ENCODE results near the gene OR9Q1.

OR9Q1 gene

GRCh38 chr11:58179648-58180047 is 156.0 kb downstream of the OR9Q1 start:
- Histone ChIP-seq H3K4me1 (ENCODE audit: control insufficient read depth, insufficient read depth, low read length) (no peaks in the 10 kb centered on the region), H3K4me3 (ENCODE audit: low read depth, low read length) (no peak overlapping the region), H3K36me3 (ENCODE audit: control insufficient read depth in 2 of 2, insufficient read depth in 1 of 2, low read length in 2 of 2) (no peaks in the 10 kb centered on the region), H3K27ac (ENCODE audit: extremely low read depth, low read depth, low read length) (no peak overlapping the region), H3K9me3 (ENCODE audit: control insufficient read depth, insufficient read depth, low read depth, low read length) (no peaks in the 10 kb centered on the region)
- ChIA-PET POLR2A (no interaction called here), CTCF (interaction anchor here (0.6 to 1.4 kb wide), 2 partner anchors 107 to 373 kb away, joined by 3 to 5 read pairs; no protein-coding TSS in a partner anchor)
- TF ChIP-seq, protein P1, sequence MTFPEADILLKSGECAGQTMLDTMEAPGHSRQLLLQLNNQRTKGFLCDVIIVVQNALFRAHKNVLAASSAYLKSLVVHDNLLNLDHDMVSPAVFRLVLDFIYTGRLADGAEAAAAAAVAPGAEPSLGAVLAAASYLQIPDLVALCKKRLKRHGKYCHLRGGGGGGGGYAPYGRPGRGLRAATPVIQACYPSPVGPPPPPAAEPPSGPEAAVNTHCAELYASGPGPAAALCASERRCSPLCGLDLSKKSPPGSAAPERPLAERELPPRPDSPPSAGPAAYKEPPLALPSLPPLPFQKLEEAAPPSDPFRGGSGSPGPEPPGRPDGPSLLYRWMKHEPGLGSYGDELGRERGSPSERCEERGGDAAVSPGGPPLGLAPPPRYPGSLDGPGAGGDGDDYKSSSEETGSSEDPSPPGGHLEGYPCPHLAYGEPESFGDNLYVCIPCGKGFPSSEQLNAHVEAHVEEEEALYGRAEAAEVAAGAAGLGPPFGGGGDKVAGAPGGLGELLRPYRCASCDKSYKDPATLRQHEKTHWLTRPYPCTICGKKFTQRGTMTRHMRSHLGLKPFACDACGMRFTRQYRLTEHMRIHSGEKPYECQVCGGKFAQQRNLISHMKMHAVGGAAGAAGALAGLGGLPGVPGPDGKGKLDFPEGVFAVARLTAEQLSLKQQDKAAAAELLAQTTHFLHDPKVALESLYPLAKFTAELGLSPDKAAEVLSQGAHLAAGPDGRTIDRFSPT (tag by site-specific recombination; IDR thresholded peaks at IDR 0.05) = no peak
- TF ChIP-seq ZNF146 (tag by site-specific recombination; IDR thresholded peaks at IDR 0.05) = no peak
- TF ChIP-seq ZNF433 (tag by site-specific recombination; IDR thresholded peaks at IDR 0.05; ENCODE audit: low read depth) = no peak
- no peak for TF ChIP-seq ZNF677 (tag by site-specific recombination; IDR thresholded peaks at IDR 0.05)
- no peak for TF ChIP-seq ZFP69B (tag by site-specific recombination; IDR thresholded peaks at IDR 0.05)
- TF ChIP-seq KLF1 (tag by site-specific recombination; IDR thresholded peaks at IDR 0.05) = no peak
- TF ChIP-seq KLF16 (tag by site-specific recombination; IDR thresholded peaks at IDR 0.05) = no peak
- TF ChIP-seq, protein P2, sequence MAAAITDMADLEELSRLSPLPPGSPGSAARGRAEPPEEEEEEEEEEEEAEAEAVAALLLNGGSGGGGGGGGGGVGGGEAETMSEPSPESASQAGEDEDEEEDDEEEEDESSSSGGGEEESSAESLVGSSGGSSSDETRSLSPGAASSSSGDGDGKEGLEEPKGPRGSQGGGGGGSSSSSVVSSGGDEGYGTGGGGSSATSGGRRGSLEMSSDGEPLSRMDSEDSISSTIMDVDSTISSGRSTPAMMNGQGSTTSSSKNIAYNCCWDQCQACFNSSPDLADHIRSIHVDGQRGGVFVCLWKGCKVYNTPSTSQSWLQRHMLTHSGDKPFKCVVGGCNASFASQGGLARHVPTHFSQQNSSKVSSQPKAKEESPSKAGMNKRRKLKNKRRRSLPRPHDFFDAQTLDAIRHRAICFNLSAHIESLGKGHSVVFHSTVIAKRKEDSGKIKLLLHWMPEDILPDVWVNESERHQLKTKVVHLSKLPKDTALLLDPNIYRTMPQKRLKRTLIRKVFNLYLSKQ (tag by site-specific recombination; IDR thresholded peaks at IDR 0.05; ENCODE audit: borderline replicate concordance) = no peak
- no peak for TF ChIP-seq ZNF571 (tag by site-specific recombination; IDR thresholded peaks at IDR 0.05)
- TF ChIP-seq ZNF560 (tag by site-specific recombination; IDR thresholded peaks at IDR 0.05; ENCODE audit: borderline replicate concordance) = no peak
- no peak for TF ChIP-seq ZNF311 (tag by site-specific recombination; IDR thresholded peaks at IDR 0.05; ENCODE audit: borderline replicate concordance)
- no peak for TF ChIP-seq MEIS1 (CRISPR knock-in tag; IDR thresholded peaks at IDR 0.05; ENCODE audit: borderline replicate concordance)
- TF ChIP-seq SP7 (tag by site-specific recombination; IDR thresholded peaks at IDR 0.05) = no peak
- no peak for TF ChIP-seq ZNF530 (tag by site-specific recombination; IDR thresholded peaks at IDR 0.05; ENCODE audit: low read depth)

GRCh38 chr11:58186938-58187337 is 163.3 kb downstream of the OR9Q1 start:
- POLR2A ChIA-PET = no interaction called here
- Histone ChIP-seq H3K27ac (ENCODE audit: extremely low read depth, low read depth, low read length) (no peak overlapping the region), H3K36me3 (ENCODE audit: control insufficient read depth in 2 of 2, insufficient read depth in 1 of 2, low read length in 2 of 2) (no peaks in the 10 kb centered on the region), H3K4me3 (ENCODE audit: low read depth, low read length) (no peak overlapping the region), H3K4me1 (ENCODE audit: control insufficient read depth, insufficient read depth, low read length) (no peaks in the 10 kb centered on the region), H3K9me3 (ENCODE audit: control insufficient read depth, insufficient read depth, low read depth, low read length) (no peaks in the 10 kb centered on the region)
- CTCF ChIA-PET = no interaction called here
- TF ChIP-seq OSR2 (tag by site-specific recombination; IDR thresholded peaks at IDR 0.05) (no peak), ZNF174 (tag by site-specific recombination; IDR thresholded peaks at IDR 0.05) (no peak), IKZF3 (tag by site-specific recombination; IDR thresholded peaks at IDR 0.05) (no peak), KLF10 (tag by site-specific recombination; IDR thresholded peaks at IDR 0.05) (no peak), ZNF600 (tag by site-specific recombination; IDR thresholded peaks at IDR 0.05) (no peak), KLF7 (tag by site-specific recombination; IDR thresholded peaks at IDR 0.05; ENCODE audit: borderline replicate concordance) (no peak), ZNF155 (tag by site-specific recombination; IDR thresholded peaks at IDR 0.05) (no peak), BCL6B (tag by site-specific recombination; IDR thresholded peaks at IDR 0.05) (no peak), ZNF843 (tag by site-specific recombination; IDR thresholded peaks at IDR 0.05) (no peak), HOXD13 (CRISPR knock-in tag; IDR thresholded peaks at IDR 0.05; ENCODE audit: borderline replicate concordance) (no peak), CTCF (tag by site-specific recombination; IDR thresholded peaks at IDR 0.05) (no peak), ZNF239 (tag by site-specific recombination; IDR thresholded peaks at IDR 0.05) (no peak), ZNF133 (tag by site-specific recombination; IDR thresholded peaks at IDR 0.05) (no peak)
- TF ChIP-seq, protein P3, sequence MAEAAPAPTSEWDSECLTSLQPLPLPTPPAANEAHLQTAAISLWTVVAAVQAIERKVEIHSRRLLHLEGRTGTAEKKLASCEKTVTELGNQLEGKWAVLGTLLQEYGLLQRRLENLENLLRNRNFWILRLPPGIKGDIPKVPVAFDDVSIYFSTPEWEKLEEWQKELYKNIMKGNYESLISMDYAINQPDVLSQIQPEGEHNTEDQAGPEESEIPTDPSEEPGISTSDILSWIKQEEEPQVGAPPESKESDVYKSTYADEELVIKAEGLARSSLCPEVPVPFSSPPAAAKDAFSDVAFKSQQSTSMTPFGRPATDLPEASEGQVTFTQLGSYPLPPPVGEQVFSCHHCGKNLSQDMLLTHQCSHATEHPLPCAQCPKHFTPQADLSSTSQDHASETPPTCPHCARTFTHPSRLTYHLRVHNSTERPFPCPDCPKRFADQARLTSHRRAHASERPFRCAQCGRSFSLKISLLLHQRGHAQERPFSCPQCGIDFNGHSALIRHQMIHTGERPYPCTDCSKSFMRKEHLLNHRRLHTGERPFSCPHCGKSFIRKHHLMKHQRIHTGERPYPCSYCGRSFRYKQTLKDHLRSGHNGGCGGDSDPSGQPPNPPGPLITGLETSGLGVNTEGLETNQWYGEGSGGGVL (tag by site-specific recombination; IDR thresholded peaks at IDR 0.05) = no peak
